Measurements from ENCODE around the gene CALML3.

GRCh38 chr10:5510281-5511072, 14.3 kb upstream of the CALML3 start:
- TF ChIP-seq, protein P1, sequence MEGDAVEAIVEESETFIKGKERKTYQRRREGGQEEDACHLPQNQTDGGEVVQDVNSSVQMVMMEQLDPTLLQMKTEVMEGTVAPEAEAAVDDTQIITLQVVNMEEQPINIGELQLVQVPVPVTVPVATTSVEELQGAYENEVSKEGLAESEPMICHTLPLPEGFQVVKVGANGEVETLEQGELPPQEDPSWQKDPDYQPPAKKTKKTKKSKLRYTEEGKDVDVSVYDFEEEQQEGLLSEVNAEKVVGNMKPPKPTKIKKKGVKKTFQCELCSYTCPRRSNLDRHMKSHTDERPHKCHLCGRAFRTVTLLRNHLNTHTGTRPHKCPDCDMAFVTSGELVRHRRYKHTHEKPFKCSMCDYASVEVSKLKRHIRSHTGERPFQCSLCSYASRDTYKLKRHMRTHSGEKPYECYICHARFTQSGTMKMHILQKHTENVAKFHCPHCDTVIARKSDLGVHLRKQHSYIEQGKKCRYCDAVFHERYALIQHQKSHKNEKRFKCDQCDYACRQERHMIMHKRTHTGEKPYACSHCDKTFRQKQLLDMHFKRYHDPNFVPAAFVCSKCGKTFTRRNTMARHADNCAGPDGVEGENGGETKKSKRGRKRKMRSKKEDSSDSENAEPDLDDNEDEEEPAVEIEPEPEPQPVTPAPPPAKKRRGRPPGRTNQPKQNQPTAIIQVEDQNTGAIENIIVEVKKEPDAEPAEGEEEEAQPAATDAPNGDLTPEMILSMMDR (IDR thresholded peaks at IDR 0.05 in 8 of 11, conservative IDR thresholded peaks at IDR 0.05 in 3 of 11): no peak
- TF ChIP-seq POLR2A (IDR thresholded peaks at IDR 0.05) (no peak), POLR2AphosphoS5 (IDR thresholded peaks at IDR 0.05) (no peak)

All from spleen (tissue), 7 donors.